Hematopoietic multipotent progenitor cell treated with erythropoietin and hydrocortisone succinate and interleukin-3 and kit ligand, for 15 days (in vitro differentiated cells): ENCODE results near the gene RAPGEF2.

ENCODE experiments used
- DNase-seq: peaks from one replicate; pipeline ENCODE4 v3.0.0-alpha.2; 2015; ENCODE audit warnings: low spot score

Gene RAPGEF2

GRCh38 chr4:159195361-159195769 is 92.5 kb downstream of the RAPGEF2 start:
- DNase-seq = peak; percentile 74

- DNase-seq = no peak
These were observed 94.5 kb downstream of the RAPGEF2 start for GRCh38 chr4:159197260-159197884.

- DNase-seq = no peak
These were observed 95.0 kb downstream of the RAPGEF2 start for GRCh38 chr4:159197885-159198269.

- no peak for DNase-seq
These were observed 96.9 kb downstream of the RAPGEF2 start for GRCh38 chr4:159199826-159200225.

- no peak for DNase-seq
These were observed 98.3 kb downstream of the RAPGEF2 start for GRCh38 chr4:159201168-159201567.

GRCh38 chr4:159204566-159204965 is 101.7 kb downstream of the RAPGEF2 start:
- no peak for DNase-seq

GRCh38 chr4:159205466-159205865 is 102.6 kb downstream of the RAPGEF2 start:
- no peak for DNase-seq

GRCh38 chr4:159206427-159206871 is 103.6 kb downstream of the RAPGEF2 start:
- DNase-seq = no peak

- no peak for DNase-seq
These were observed 106.4 kb downstream of the RAPGEF2 start for GRCh38 chr4:159209249-159209648.

GRCh38 chr4:159210975-159211374 is 108.1 kb downstream of the RAPGEF2 start:
- no peak for DNase-seq

- DNase-seq = no peak
These were observed 109.9 kb downstream of the RAPGEF2 start for GRCh38 chr4:159212675-159213293.

- DNase-seq = no peak
These were observed 114.0 kb downstream of the RAPGEF2 start for GRCh38 chr4:159216834-159217233.

GRCh38 chr4:159219862-159220261 is 117.0 kb downstream of the RAPGEF2 start:
- no peak for DNase-seq

- no peak for DNase-seq
These were observed 117.5 kb downstream of the RAPGEF2 start for GRCh38 chr4:159220353-159220752.

- no peak for DNase-seq
These were observed 118.4 kb downstream of the RAPGEF2 start for GRCh38 chr4:159221280-159221679.

- DNase-seq = no peak
These were observed 119.2 kb downstream of the RAPGEF2 start for GRCh38 chr4:159222043-159222552.

- no peak for DNase-seq
These were observed 121.5 kb downstream of the RAPGEF2 start for GRCh38 chr4:159224408-159224807.

- no peak for DNase-seq
These were observed 124.5 kb downstream of the RAPGEF2 start for GRCh38 chr4:159227378-159227777.

- DNase-seq = no peak
These were observed 125.1 kb downstream of the RAPGEF2 start for GRCh38 chr4:159227984-159228383.

GRCh38 chr4:159229164-159229563 is 126.3 kb downstream of the RAPGEF2 start:
- no peak for DNase-seq

GRCh38 chr4:159232465-159233106 is 129.7 kb downstream of the RAPGEF2 start:
- peak; percentile 22 for DNase-seq

- no peak for DNase-seq
These were observed 133.0 kb downstream of the RAPGEF2 start for GRCh38 chr4:159235779-159236368.

- DNase-seq = no peak
These were observed 135.1 kb downstream of the RAPGEF2 start for GRCh38 chr4:159237975-159238374.
